Chondrocyte (in vitro differentiated cells): ENCODE measurements around the gene TSPAN18. TPM values are rescaled to one million over a fixed set of nuclear protein-coding genes. Genes with fewer than 3 reads are reported as not detected.

Experiments
- DNase-seq: peaks from one replicate; pipeline ENCODE4 v3.0.0; 2021; ENCODE audit warnings: mixed read lengths, low spot score
- H3K27ac Mint-ChIP-seq: one replicate; pipeline ENCODE4 v1.8.0; 2021; ENCODE audit warnings: mild to moderate bottlenecking, moderate library complexity, mixed read lengths; ENCODE audit not compliant: unreplicated experiment
- H3K27me3 Mint-ChIP-seq: 2 replicates; pipeline ENCODE4 v1.8.0; 2021; ENCODE audit warnings: low read depth, mixed read lengths
- H3K36me3 Mint-ChIP-seq: 2 replicates; pipeline ENCODE4 v1.8.0; 2021; ENCODE audit warnings: low read depth, mixed read lengths
- H3K4me1 Mint-ChIP-seq: 2 replicates; pipeline ENCODE4 v1.8.0; 2021; ENCODE audit warnings: low read depth, mild to moderate bottlenecking, mixed read lengths
- H3K4me3 Mint-ChIP-seq: one replicate; pipeline ENCODE4 v1.8.0; 2021; ENCODE audit warnings: mild to moderate bottlenecking, moderate library complexity, mixed read lengths; ENCODE audit not compliant: unreplicated experiment
- H3K9me3 Mint-ChIP-seq: 2 replicates; pipeline ENCODE4 v1.8.0; 2021; ENCODE audit warnings: low read depth, mixed read lengths
- total RNA-seq: library from RNA; stranded (reverse); gene quantifications from 3 replicates; pipeline ENCODE4 v1.2.1, GENCODE V29; 2021
- TF ChIP-seq, protein P1 (sequence below): fragments of 200-600 bp; sonication (generic); IDR thresholded peaks from 2 replicates; pipeline ENCODE4 v1.5.0; 2021; ENCODE audit warnings: antibody characterized with exemption, mild to moderate bottlenecking, moderate library complexity

TSPAN18 gene
- total RNA-seq, 1 donor from 2014 or later = 4.0 TPM

DNA sequence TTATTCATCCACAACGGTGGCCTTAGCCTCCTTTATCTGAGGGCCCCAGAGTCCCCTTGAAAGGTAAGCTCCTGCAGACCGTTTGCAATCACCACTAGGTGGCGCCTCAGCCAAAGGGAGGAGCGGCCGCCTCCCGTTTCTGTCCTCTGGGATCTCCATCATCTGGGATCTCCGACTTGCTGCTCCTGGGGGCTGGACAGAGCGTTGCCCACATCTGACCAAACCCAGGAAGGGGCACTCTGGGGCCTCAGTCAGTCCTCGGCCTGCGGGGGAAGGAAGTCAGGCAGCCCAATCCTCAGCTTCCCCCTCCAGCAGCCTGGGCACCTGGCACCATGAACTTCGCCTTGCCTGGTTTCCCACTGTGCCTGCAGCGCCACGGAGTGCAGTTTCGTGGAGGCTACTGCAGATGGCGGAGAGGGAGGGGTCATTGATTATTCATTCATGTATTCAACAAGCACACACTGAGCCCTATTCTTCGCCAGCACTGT lies 200.5 kb downstream of the TSPAN18 start:
- DNase-seq = no peak
- peaks cover 4% of the 10 kb centered on the region for H3K4me1 Mint-ChIP-seq
- no peak overlapping the region for H3K27ac Mint-ChIP-seq
- H3K9me3 Mint-ChIP-seq = no peaks in the 10 kb centered on the region
- no peaks in the 10 kb centered on the region for H3K36me3 Mint-ChIP-seq
- peaks cover 1% of the 10 kb centered on the region for H3K27me3 Mint-ChIP-seq
- TF ChIP-seq, protein P1, sequence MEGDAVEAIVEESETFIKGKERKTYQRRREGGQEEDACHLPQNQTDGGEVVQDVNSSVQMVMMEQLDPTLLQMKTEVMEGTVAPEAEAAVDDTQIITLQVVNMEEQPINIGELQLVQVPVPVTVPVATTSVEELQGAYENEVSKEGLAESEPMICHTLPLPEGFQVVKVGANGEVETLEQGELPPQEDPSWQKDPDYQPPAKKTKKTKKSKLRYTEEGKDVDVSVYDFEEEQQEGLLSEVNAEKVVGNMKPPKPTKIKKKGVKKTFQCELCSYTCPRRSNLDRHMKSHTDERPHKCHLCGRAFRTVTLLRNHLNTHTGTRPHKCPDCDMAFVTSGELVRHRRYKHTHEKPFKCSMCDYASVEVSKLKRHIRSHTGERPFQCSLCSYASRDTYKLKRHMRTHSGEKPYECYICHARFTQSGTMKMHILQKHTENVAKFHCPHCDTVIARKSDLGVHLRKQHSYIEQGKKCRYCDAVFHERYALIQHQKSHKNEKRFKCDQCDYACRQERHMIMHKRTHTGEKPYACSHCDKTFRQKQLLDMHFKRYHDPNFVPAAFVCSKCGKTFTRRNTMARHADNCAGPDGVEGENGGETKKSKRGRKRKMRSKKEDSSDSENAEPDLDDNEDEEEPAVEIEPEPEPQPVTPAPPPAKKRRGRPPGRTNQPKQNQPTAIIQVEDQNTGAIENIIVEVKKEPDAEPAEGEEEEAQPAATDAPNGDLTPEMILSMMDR = peak; percentile 98
- peak overlapping the region; percentile 47 for H3K4me3 Mint-ChIP-seq

DNA sequence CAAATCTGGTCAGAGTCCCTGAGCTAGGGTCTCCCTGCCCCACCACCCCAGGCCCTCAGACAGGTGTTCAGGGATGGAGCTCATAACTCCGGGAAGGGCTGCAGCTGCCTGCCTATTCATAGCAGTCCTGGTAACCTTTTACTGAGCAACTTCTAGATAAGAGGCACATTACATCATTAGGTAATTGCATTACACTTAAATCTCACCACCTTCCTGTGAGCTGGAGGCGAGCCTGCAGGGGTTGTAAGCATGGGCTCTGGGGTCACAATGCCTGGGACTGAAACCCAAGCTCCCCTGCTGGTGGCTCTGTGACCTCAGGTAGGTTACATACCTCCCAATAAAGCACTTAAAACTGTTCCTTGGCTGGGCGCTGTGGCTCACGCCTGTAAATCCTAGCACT lies 201.4 kb downstream of the TSPAN18 start:
- H3K4me1 Mint-ChIP-seq = peaks cover 4% of the 10 kb centered on the region
- no peaks in the 10 kb centered on the region for H3K36me3 Mint-ChIP-seq
- H3K27me3 Mint-ChIP-seq = peaks cover 1% of the 10 kb centered on the region
- no peaks in the 10 kb centered on the region for H3K9me3 Mint-ChIP-seq
- no peak overlapping the region for H3K4me3 Mint-ChIP-seq
- DNase-seq = no peak
- TF ChIP-seq, protein P1 = no peak
- no peak overlapping the region for H3K27ac Mint-ChIP-seq

DNA sequence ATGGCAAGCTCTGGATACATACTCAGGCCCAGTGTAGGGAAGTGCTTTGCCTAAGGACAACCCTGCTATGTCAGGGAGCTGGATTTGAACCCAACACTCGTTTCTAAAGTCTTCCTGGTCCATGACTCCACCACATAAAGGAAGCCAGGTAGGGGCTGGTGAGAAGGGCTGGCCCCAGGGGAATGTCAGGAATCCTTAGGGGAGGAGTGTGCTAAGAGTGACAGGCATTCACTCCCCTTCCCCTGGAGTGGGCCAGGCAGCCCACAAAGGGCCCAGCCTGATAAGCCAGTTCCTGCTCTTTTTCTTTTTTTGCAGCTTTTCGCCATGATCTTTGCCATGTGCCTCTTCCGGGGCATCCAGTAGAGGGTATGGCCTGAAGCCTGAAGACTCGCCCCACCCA lies 202.1 kb downstream of the TSPAN18 start:
- H3K27me3 Mint-ChIP-seq = no peaks in the 10 kb centered on the region
- no peak overlapping the region for H3K27ac Mint-ChIP-seq
- TF ChIP-seq, protein P1 = no peak
- H3K4me3 Mint-ChIP-seq = no peak overlapping the region
- no peak for DNase-seq
- H3K36me3 Mint-ChIP-seq = no peaks in the 10 kb centered on the region
- H3K4me1 Mint-ChIP-seq = peaks cover 4% of the 10 kb centered on the region
- H3K9me3 Mint-ChIP-seq = no peaks in the 10 kb centered on the region

DNA sequence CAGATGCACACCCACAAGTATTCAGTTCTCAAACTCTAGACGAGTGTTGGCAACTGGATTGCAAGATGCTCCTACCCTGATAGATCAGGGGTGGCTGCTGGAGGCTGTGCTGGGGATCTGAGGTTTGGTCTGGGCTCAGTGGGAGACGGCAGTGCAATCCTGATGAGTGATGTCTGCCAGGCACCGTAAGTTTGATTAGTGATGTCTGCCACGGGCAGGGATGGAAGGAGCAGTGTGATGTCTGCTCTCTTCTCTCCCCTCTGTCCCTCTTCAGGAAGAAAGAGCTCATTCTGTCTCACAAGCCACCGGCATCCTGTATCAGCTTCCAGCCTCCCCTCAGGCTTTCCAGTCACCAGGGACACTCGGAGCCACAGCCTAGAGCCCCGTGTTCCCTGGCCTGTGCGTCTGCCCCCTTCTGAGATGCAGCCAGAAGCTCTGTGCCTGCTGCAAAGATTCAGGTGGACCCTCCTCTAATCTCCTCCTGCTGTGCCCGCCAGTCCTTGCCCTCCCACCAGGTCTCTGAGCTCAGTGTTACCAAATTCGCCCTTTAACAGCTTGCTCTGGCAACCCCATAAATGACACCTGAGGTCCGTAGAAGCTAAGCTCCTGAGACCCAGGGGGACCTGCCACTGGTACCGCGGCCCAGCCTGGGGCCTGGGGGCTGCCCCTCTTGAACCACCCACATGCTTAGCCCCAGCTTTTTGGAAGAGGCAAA lies 204.0 kb downstream of the TSPAN18 start:
- no peak overlapping the region for H3K4me3 Mint-ChIP-seq
- DNase-seq = no peak
- H3K9me3 Mint-ChIP-seq = no peaks in the 10 kb centered on the region
- no peak overlapping the region for H3K27ac Mint-ChIP-seq
- peaks cover 7% of the 10 kb centered on the region for H3K36me3 Mint-ChIP-seq
- TF ChIP-seq, protein P1 = no peak
- H3K27me3 Mint-ChIP-seq = no peaks in the 10 kb centered on the region
- peaks cover 4% of the 10 kb centered on the region for H3K4me1 Mint-ChIP-seq

DNA sequence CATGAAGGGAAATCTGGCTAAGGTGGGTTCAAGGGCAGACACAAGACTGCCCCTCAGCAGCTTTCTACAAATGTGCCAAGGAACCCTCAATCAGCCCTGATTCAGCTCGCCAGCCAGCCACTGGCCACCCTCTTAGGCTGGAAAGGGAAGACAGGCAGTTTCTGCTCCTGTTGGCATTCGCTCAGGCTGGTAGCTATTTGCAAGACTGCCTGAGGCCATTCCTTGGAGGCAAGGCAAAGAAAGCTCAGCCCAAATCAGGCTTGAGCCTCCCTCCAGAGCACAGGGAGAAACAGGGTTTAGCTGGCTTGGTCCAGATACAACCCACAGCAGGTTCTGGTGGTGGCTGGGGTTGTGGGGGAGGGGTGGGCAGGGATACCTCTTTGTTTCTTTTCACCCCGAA lies 204.7 kb downstream of the TSPAN18 start:
- DNase-seq = no peak
- H3K27me3 Mint-ChIP-seq = no peaks in the 10 kb centered on the region
- no peak overlapping the region for H3K4me3 Mint-ChIP-seq
- no peaks in the 10 kb centered on the region for H3K9me3 Mint-ChIP-seq
- peaks cover 9% of the 10 kb centered on the region for H3K36me3 Mint-ChIP-seq
- no peak overlapping the region for H3K27ac Mint-ChIP-seq
- H3K4me1 Mint-ChIP-seq = peaks cover 4% of the 10 kb centered on the region
- TF ChIP-seq, protein P1 = no peak
